Activated B cell treated with CpG ODN at 0.5 μM for 24 hours (primary cell): ENCODE measurements around the gene SNX30. TPM values are rescaled to one million over a fixed set of nuclear protein-coding genes. Genes with fewer than 3 reads are reported as not detected.

Experiments
- ATAC-seq: fragments of 200-7000 bp; cut with Tn5 transposase; one replicate; pipeline ENCODE4 v1.10.0; 2021; ENCODE audit warnings: low read depth, mild to moderate bottlenecking, moderate library complexity
- CTCF ChIA-PET: fragments of 350-600 bp; sonication (Branson Sonifier 250); formaldehyde crosslinking; loops from one replicate; lab custom pipeline; 2021; ENCODE audit warnings: antibody characterized with exemption; lab: Charles Lee
- POLR2A ChIA-PET: fragments of 350-600 bp; sonication (Branson Sonifier 250); formaldehyde crosslinking; loops from one replicate; lab custom pipeline; 2021; ENCODE audit warnings: antibody characterized with exemption; lab: Charles Lee
- DNase-seq: peaks from one replicate; pipeline ENCODE4 v3.0.0; 2022
- H3K27ac Mint-ChIP-seq: one replicate; pipeline ENCODE4 v1.8.0; 2020; ENCODE audit warnings: mixed read lengths
- H3K27me3 Mint-ChIP-seq: one replicate; pipeline ENCODE4 v1.8.0; 2021; ENCODE audit warnings: mixed read lengths
- H3K36me3 Mint-ChIP-seq: one replicate; pipeline ENCODE4 v1.8.0; 2021; ENCODE audit warnings: low read depth, mixed read lengths
- H3K4me1 Mint-ChIP-seq: one replicate; pipeline ENCODE4 v1.8.0; 2021; ENCODE audit warnings: mixed read lengths
- H3K4me3 Mint-ChIP-seq: one replicate; pipeline ENCODE4 v1.8.0; 2020; ENCODE audit warnings: mild to moderate bottlenecking, mixed read lengths
- H3K9me3 Mint-ChIP-seq: one replicate; pipeline ENCODE4 v1.8.0; 2020; ENCODE audit warnings: mixed read lengths
- CTCF ChIP-seq: fragments of 200-600 bp; IDR thresholded peaks from one replicate; pipeline ENCODE4 v1.8.0; 2022; ENCODE audit warnings: antibody characterized with exemption, mild to moderate bottlenecking
- intact Hi-C: fragments of 100-400 bp; cut with micrococcal nuclease; formaldehyde crosslinking; loops from one replicate; pipeline ENCODE4 v1.15.1; 2024
- total RNA-seq: library from RNA; stranded (reverse); gene quantifications from 2 replicates; pipeline ENCODE4 v1.2.3, GENCODE V29; 2022

The SNX30 gene
- total RNA-seq, 1 donor from 2014 or later = 6.5 TPM

GRCh38 chr9:112856843-112857242 is 106.3 kb downstream of the SNX30 start:
- peaks cover 17% of the 10 kb centered on the region for H3K36me3 Mint-ChIP-seq
- no peak overlapping the region for H3K27ac Mint-ChIP-seq
- CTCF ChIA-PET = interaction anchor here (3.6 kb wide), 1 partner anchor 46 kb away, joined by 14 read pairs; no protein-coding TSS in a partner anchor

GRCh38 chr9:112858005-112858404 is 107.4 kb downstream of the SNX30 start:
- ATAC-seq = peak; percentile 33
- intact Hi-C loops = loop anchor here (1.0 kb wide), 1 partner anchor 14 kb away; no protein-coding TSS in a partner anchor
- TF ChIP-seq CTCF = no peak
- ChIA-PET CTCF (interaction anchor here (1.3 to 3.6 kb wide), 2 partner anchors 13 to 45 kb away, joined by 4 to 14 read pairs; no protein-coding TSS in a partner anchor), POLR2A (interaction anchor here (0.6 to 1.3 kb wide), 3 partner anchors 13 to 53 kb away, joined by 3 to 6 read pairs (median 3); no protein-coding TSS in a partner anchor)
- Mint-ChIP-seq H3K27me3 (no peaks in the 10 kb centered on the region), H3K9me3 (no peaks in the 10 kb centered on the region), H3K36me3 (peaks cover 5% of the 10 kb centered on the region), H3K4me3 (no peak overlapping the region), H3K4me1 (peaks cover 55% of the 10 kb centered on the region), H3K27ac (peak overlapping the region; percentile 65)
- no peak for DNase-seq

More at GRCh38 chr9:112856843-112857242, 106.3 kb downstream of the SNX30 start:
- DNase-seq (no peak), ATAC-seq (no peak)
- intact Hi-C loops = no loop called here
- peaks cover 44% of the 10 kb centered on the region for H3K4me1 Mint-ChIP-seq
- no peak overlapping the region for H3K4me3 Mint-ChIP-seq
- TF ChIP-seq CTCF = no peak
- H3K9me3 Mint-ChIP-seq = no peaks in the 10 kb centered on the region
- POLR2A ChIA-PET = interaction anchor here (0.6 kb wide), 1 partner anchor 758 kb away, joined by 5 read pairs; no protein-coding TSS in a partner anchor
- H3K27me3 Mint-ChIP-seq = no peaks in the 10 kb centered on the region

- Mint-ChIP-seq H3K27ac (peak overlapping the region; percentile 77), H3K4me1 (peaks cover 62% of the 10 kb centered on the region), H3K36me3 (peaks cover 2% of the 10 kb centered on the region), H3K4me3 (peak overlapping the region; percentile 47), H3K27me3 (no peaks in the 10 kb centered on the region), H3K9me3 (no peaks in the 10 kb centered on the region)
- no peak for TF ChIP-seq CTCF
- CTCF ChIA-PET = interaction anchor here (1.3 to 3.6 kb wide), 2 partner anchors 14 to 44 kb away, joined by 4 to 14 read pairs; no protein-coding TSS in a partner anchor
- intact Hi-C loops = loop anchor here (1.0 kb wide), 1 partner anchor 14 kb away; no protein-coding TSS in a partner anchor
- DNase-seq (no peak), ATAC-seq (peak; percentile 90)
- POLR2A ChIA-PET = interaction anchor here (1.3 kb wide), 1 partner anchor 14 kb away, joined by 6 read pairs; no protein-coding TSS in a partner anchor
Observed at GRCh38 chr9:112858625-112859147, 108.1 kb downstream of the SNX30 start.

- DNase-seq = no peak
- CTCF ChIA-PET = interaction anchor here (1.1 to 1.5 kb wide), 3 partner anchors 15 to 43 kb away, joined by 3 to 7 read pairs (median 6); no protein-coding TSS in a partner anchor
- Mint-ChIP-seq H3K27ac (no peak overlapping the region), H3K36me3 (peaks cover 6% of the 10 kb centered on the region), H3K4me3 (no peak overlapping the region), H3K4me1 (peaks cover 68% of the 10 kb centered on the region), H3K27me3 (no peaks in the 10 kb centered on the region), H3K9me3 (no peaks in the 10 kb centered on the region)
- POLR2A ChIA-PET = no interaction called here
- ATAC-seq = no peak
- TF ChIP-seq CTCF = no peak
- intact Hi-C loops = no loop called here
Observed at GRCh38 chr9:112860451-112860850, 109.9 kb downstream of the SNX30 start.

GRCh38 chr9:112861155-112861554 is 110.6 kb downstream of the SNX30 start:
- peaks cover 68% of the 10 kb centered on the region for H3K4me1 Mint-ChIP-seq
- ChIA-PET POLR2A (no interaction called here), CTCF (interaction anchor here (1.2 to 1.5 kb wide), 2 partner anchors 16 to 42 kb away, joined by 6 to 7 read pairs; no protein-coding TSS in a partner anchor)
- no peak for TF ChIP-seq CTCF
- intact Hi-C loops = no loop called here
- no peaks in the 10 kb centered on the region for H3K9me3 Mint-ChIP-seq
- H3K27me3 Mint-ChIP-seq = no peaks in the 10 kb centered on the region
- DNase-seq (no peak), ATAC-seq (no peak)
- peaks cover 10% of the 10 kb centered on the region for H3K36me3 Mint-ChIP-seq
- no peak overlapping the region for H3K27ac Mint-ChIP-seq
- no peak overlapping the region for H3K4me3 Mint-ChIP-seq
